A204.1 (cell line): ENCODE measurements around the gene SEMA5A.

ENCODE experiments used
- FAIRE-seq: peaks from 2 replicates; lab custom pipeline; 2012; peaks lifted over from hg19 to GRCh38; lab: Jason Lieb, UNC

SEMA5A gene

DNA sequence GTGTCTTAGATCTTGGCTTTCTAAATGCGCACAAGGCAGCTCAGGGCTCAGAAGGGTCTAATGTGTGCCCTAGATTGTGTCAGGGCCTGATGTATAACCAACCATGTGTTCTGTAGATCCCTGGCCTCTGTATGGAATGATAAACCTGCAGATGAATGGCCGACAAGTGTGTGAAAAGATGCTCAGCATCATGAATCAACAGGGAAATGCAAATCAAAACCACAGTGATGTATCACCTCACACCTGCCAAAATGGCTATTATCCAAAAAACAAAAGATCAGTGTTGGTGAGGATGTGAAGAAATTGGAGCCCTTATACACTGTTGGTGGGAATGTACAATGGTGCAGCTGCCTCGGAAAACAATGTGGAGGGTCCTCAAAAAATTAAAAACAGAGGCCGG is 489.8 kb downstream of the SEMA5A start:
- no peak for FAIRE-seq

DNA sequence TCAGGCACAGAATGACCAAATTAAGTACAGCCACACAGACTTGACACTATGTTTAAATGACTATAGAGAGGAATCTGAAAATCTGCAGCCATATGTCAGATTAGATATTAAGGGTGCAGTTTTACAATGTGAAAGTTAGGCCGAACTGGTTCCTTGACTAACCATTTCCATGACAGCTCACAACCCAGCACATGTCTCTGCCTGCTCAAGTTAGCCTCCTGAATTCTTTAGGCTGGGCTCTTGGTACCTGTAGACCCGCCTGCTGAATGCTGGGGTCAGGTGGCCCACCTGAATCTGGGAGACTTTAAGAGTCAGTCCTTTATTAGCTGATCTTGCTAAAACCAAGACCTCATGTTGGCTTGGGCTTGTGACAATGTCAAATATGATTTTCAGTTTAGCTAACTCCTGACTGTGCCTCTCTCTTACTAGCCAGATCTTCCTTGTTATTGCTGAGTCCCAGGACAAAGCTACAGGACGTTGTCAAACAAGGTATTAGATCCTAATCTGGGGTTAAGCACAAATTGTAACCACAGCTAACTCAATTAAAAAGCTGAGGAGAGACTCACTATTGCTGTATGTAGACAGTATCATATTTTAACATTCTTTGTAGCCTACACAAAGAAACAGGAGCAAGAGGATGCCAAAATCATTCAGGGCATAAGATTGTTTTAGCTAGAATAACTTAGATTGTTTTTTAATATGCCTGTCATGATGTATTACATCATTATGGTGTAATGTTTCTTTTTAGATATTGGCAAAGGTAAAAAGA is 490.9 kb downstream of the SEMA5A start:
- FAIRE-seq: no peak

DNA sequence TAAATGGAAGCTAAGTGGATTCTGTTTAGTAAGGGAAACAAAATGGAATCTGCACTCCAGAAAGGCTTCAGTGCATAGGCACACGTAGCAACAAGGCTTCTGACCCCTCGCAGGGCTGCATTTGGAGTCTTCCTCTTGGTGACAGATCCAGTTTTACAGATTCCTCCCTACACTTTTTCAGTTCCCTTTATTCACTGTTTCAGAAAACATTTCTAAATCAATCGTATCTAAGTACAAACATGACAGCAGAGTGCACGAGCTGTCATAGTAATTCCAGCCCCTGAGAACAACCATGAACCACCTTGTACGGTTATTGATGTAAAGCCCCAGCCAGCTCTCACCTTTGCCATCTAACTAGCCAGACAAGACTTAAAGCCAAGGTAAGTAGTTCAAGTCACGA is 491.6 kb downstream of the SEMA5A start:
- FAIRE-seq: no peak

DNA sequence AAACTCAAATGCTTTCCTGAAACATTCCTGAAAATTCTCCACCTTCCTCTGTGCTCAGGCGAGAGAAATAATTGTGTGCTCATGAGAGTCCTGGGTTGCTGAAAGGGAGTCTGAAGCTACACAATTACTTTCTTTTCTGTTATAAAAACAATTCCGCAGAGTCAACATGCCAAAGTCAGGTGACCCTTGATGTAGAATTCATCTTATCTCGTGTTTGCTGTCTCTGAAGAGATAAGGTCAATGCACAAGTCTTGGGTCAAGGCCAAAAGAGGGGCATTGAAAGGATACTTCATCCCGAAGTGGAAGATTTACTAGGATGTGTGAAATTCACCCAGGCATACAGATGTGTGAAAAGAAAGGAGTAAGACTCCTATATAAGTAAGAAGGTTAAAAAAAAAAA is 493.5 kb downstream of the SEMA5A start:
- no peak for FAIRE-seq

DNA sequence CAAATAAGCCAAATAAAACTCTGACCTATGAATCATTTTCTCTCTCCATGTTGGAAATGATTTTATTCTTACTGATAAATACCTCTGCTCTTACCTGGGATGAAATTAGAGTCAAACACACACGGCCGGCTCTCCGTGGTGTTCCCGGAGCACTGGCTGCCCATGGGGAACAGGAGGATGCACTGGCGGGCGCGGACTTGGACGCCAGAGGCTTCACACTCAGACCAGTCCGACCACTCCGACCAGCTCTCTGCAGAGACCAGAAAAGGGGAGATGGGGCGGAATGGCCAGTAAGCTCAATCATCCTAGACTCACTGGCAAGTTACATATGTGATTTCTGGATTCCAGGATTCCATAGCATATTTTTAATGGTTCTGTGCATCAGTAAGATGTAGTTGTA is 494.1 kb downstream of the SEMA5A start:
- no peak for FAIRE-seq

DNA sequence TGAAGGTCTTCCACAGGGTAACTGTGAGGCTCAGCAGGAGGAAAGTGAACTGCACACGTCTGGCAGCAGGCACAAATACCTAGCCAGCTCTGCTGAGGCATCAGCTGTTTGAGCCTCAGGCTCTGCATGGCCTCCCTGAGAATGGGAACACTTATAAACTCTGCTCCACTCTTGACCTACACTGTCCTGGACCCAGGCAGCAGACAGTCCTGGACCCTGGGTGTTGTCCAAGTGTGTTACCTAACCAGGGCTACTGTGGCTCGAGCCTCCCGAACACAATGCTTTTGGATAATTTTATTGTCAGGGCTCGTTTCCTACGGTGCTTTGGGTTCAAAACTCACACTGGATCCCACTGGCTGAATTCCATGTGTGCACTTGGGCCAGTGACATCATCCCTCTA is 497.9 kb downstream of the SEMA5A start:
- FAIRE-seq: no peak

DNA sequence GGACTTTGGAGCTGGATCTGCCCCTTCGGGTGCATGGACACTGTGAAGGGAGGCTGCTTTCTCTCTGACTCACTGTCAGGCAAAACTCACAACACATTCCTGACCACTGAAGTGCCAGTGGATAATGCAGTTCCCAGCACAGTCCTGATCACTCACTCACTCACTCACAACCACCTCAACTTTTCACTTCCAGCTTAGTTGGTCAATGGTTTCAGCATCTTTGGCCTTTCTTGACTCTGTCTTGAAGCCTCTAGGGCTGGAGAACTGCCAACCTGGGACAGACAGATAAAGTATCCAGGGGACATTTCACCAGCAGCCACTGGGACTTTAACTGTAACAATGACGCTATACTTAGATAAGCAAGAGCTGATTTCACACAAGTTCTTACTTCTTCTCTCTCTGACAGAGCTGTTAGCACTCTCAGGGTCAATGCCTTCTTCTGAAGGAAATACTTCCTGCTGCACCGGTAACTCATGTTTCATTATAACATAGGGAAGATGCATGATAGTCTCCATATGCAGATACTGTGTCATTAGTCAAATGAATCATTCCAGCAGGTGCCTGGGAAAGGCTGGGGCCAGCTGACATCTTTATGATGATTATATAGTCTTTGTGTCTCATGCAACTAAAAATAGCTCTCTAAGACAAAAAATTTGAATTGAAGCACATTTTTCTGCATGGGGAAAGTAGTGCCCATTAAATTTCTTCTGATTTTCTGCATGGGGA is 499.0 kb downstream of the SEMA5A start:
- FAIRE-seq: no peak

DNA sequence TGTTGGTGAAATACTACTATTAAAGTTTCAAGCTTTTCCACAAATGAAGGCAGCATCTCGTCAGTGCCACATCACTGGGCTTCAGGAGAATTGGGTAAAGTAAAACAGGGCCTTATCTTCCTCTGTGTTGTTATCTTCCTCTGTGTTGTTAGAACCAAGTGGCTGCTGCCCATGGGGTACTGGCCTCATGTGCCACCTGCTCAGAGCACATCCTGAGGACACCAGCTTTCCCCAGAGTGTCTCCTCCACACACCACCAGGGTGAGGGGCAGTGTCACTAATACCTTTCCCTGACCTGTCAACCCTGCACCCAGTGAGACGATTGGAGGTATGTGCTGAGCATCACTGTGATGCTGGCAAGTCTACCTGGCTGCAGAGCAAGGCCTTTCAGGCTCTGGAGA is 499.9 kb downstream of the SEMA5A start:
- no peak for FAIRE-seq

DNA sequence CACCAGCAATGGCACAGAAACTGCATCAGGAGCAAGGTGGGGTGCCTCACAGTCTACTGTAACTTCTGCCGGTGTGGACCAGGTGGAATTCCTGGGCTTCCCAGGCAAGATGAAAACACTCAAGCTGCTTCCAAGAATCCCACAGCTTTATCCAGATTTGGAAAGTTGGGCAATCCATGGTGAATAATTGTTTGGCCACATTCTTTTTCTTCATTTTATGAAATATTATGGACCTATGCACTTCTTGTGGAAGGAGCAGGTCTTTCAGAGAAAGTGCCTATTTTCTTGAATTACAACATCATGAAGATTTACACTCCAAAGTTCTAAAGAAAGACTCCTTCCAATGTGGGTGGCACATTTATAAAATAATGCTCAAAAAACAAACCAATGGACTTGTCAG is 503.6 kb downstream of the SEMA5A start:
- FAIRE-seq: no peak

DNA sequence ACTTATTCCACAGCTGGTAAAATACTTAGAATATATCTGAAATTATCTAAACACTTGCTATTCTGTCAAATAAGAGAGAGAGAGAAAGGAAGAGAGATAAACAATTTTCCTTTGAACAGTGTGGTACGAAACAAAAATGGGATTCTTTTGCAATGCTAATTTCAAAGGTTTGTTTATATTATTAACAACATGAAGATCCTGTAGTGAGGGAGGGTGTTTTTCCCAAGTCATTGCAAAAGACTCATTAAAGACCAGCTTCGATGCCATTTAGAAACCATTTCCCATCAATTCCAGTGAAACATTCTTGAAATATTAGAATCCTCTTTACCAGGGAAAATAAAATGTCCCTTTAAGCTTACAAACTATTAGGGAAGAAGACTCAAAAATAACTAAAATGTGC is 505.4 kb downstream of the SEMA5A start:
- no peak for FAIRE-seq

DNA sequence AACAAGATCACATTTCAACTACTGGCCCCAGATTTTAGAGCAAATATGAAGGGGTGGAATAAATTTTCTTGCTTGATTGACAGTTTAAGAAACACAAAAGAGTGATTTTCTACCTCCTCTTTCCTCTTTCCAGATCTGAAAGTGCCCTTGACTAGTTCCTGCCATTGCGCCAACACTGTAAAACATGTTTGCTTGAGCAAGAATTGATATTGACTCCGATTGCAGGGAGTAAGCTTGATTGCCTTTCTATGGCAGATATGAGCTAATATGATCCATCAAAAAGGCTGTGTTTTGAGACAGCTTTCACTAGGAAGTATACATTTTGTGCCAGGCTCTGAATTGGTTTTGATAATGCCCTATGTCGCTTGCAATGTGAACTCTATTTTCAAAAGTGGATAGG is 508.8 kb downstream of the SEMA5A start:
- no peak for FAIRE-seq

DNA sequence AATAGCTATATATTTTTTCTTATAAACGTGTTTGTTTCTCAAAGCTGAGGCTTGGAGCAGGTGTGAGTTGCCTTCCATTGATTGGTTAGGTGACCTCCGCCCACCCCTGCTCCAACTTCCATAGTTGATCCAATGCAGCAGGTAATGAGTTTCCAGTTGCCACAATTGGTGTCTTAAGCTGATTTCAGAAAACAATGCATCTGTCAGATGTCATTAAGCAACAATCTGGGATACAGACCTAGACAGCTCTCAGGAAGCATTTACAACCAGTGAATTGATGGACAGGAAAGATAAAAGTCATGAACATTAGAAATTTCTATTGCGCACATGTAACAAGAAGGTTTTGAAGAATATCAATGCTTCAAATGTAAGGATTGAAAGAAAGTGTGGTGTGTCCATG is 510.5 kb downstream of the SEMA5A start:
- FAIRE-seq: no peak

DNA sequence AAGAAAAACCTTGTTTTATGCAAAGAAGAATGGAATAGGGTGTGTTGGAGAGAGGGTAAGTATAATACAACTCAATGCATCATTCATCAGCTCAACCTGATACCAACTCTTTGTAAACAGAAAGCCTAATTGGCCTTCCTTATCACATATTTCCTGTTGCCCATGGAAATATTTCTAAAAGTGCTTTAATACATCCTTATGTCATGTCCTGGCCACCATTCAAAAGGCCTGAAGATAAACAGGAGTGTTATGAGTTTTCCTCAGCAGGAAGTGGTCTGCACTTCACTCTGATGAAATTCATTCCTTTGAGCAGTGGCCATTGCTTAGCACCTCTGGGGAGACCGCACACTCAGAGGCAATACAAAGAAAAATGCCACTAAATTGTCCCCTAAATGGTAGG is 511.2 kb downstream of the SEMA5A start:
- no peak for FAIRE-seq

DNA sequence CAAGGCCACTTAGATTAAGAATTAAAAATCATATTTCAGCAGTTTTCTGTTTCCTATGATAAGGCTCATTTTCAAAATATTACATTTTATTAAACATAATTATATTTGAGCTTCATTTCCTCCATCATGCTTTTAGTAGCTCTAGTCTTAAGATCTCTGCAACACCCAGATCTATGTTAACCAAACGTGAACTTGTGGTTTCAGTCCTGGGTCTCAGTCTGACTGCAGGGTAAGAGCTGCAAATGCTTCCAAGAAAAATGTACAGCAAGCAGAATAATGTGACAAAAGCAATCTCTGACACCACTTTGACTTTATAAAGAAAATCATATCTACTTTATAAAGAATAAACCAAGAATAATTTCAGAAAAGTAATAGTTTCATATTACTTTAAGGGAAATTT is 512.4 kb downstream of the SEMA5A start:
- no peak for FAIRE-seq

DNA sequence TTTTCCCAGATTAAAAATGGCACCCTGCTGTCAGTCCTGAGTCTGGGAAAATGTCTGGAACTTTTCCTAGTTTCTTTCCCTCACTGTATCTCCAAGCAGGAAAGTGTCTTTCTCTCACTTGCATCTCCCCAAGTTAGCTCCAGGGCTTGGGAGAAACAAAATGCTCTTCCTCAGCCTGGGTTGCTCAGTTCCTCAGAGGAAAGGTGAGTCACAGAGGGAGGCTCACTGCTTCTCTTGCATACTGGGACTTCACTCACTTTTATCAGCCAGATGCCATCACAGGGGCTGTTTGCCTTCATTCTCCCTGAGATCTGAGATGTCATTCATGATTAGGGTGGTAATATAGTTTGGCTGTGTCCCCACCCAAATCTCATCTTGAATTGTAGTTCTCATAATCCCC is 519.9 kb downstream of the SEMA5A start:
- FAIRE-seq: no peak

DNA sequence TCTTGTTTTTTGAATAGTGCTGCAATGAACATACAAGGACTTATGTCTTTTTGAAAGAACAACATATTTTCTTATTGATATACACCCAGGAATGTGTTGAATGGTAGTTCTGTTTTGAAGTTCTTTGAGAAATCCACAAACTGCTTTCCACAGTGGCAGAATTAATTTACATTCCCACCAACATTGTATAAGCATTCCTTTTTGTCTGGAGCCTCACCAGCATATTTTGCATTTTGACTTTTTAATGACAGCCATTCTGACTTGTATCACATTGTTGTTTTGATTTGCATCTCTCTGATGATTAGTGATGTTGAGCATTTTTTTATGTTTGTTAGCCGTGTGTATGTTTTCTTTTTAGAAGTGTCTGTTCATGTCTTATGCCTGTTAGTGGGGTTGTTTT is 524.9 kb downstream of the SEMA5A start:
- FAIRE-seq: no peak

DNA sequence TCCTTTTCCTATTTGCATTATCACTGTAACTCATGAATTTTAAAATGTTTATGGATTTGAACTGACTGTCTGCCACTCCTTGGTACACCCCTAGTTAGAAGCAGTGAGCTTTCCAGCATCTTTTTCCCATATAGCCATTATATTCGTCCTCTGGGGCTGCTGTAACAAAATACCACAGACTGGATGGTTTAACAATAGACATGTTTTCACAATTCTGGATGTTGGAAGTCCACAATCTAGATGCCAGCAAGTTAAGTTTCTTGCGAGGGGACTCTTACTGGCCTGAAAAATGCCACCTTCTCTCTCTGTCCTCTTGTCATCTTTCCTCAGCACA is 530.0 kb downstream of the SEMA5A start:
- FAIRE-seq: no peak

DNA sequence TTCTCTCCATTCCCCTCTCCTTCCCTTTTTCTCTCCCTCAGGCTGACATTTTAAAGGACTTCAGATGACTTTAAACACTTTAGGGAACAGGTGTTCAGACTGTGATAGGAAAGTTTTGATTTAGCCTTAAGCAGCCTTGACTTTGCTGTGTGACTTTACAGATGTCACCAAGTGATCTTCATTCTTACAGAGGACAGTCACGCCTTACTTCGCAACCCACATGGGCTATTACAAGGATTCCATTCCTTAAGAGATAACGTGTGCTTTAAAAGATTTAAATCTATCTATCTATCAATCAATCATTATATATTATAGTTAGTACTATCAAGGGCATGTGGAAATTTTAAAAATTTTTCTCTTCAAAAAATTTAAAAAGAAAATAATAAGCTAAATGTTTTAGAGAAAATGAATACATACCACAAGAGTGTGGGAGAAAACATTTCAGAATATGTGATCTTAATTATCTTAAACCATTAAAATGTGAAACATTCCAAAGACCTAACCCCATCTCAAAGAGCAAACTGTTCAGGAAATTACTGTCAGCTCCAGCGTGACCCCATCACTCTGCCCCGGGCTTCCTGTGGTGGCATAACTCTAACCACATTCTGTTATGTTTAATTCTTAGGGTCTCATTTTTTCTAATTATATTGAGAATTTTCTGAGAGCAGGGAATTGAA is 530.5 kb downstream of the SEMA5A start:
- no peak for FAIRE-seq

DNA sequence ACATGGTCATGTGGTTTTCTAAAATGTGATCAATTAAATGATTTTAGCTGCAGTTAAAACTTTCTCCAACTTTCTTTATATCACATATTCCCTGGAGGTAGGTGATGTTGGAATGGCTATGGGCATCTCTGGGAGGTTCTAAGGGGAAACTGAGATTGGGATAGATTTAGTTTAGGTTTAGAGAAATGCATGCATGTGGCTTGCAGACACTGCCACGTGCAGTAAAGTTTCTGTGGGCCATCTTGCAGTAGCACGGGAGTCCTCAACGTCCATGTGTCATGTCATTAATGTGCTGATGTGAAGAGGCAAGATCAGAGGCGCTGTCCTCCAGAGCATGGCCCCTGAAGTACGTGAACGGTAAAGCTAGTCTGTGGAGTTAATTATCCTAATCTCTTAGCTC is 532.7 kb downstream of the SEMA5A start:
- FAIRE-seq: no peak

DNA sequence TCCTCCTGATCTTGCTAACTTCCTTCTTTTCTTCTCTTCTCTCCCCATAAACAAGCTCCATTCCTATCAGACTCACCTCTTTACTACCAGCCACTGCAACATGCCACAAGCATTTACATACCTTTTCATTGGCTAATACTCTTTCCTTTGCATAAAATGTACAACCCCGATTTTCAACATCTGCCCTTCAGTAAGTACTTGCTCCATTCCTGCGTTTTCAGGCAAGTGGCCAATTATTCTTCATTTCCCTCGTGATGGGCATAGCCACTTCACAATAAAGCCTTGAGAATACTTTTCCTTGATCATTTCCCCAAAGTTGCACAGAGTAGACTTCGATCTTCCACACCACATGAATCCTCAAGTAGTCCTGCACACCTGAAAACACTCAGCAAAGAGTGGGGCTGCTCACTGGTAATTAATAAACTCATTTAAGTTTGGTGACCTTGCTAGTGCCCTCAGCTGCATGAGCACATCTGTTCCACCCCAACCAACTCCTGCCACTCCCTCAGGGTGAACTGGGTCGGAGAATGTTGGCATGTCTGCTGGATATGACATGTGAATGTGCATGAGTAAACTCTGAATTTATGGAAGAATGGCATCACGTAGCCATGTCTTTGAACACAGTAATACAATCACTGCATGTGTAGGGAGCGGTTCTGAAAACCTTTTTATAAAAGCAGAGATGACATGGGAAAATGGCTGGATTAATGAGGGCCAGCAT is 535.8 kb downstream of the SEMA5A start:
- no peak for FAIRE-seq

DNA sequence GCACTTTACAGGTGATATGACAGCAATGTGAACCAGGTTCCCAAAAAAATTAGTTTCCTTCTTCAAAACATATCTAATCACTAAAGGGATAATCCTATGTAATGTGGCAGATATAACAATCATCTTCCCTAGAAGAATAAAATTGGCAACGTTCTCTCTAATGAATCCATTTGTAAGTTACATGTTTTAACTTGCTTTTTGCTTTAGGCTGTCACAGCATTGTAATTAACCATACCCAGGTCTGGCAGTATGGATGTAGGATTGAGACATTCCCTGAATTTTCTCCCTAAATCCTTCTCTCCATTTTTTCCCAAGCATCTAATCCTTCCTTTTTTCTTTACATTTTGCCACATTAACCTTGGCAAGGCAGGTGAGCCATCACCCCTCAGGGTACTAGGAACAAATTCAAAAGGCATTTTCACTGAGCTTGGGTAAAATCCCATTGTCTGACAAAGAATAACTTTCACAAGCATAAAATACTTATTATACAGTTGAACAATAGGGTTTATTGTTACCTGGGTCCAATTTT is 548.3 kb downstream of the SEMA5A start:
- FAIRE-seq: no peak

DNA sequence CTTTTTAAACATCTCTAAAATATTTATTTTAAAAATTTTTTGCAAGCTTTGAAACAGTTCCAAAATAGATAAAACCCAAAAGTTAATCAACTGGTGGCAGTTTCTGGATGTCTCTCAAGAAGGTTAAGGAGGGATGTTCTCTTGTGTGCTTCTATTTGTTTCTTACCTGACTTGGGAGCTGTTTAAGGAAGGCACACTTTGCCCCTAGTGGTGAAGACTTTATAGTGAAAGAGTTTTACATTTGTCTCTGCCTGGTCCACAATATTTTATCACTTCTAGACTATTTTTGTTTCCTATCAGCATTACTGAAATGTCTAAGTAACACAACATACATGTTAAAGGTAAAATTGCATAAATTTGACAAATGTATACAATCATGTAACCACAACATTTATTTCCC is 552.8 kb downstream of the SEMA5A start:
- FAIRE-seq: no peak
